GM19452 (cell line): ENCODE results near the gene C6orf120.

Experiments used
- ATAC-seq: cut with Tn5 transposase; IDR thresholded peaks from one replicate; pipeline ENCODE4 v1.9.1; 2021; ENCODE audit not compliant: unreplicated experiment

The C6orf120 gene

DNA sequence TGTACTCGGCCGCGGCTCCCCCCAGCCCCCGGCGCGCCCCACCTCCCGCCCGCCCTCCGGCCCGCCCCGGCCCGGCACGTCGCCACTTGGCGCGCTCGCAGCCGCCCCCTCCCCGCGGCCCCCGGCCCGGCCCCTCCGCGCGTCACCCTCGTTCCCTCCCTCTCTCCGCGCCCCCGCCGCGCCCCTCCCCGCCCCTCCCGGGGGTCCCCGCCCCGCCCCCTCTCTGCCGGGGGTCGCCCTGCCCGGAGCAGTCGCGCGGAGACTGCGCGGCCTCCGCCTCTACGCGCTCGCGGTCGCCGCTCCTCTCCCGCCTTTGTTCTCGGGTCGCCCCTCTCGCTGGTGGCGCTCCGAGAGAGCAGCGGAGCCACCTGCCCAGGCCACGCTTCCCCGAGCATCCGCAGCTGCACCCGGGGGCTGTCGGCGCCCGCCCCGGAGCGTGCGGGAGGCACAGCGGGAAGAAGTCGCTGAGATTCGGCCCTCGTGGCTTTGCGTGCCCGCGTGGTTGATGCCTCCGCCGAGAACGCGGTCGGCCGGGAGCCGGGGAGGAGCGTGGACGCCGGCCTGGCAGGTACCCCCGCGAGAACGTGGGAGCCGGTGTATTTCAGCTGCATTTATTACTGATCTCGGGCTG is 22.7 kb downstream of the C6orf120 start, which contains the start of gene PHF10:
PHF10 (minus strand) TSS at position 7 of the 631 bp plus-strand sequence. CDS start 569 bp downstream, outside the sequence.
- peak; percentile 34 for ATAC-seq

DNA sequence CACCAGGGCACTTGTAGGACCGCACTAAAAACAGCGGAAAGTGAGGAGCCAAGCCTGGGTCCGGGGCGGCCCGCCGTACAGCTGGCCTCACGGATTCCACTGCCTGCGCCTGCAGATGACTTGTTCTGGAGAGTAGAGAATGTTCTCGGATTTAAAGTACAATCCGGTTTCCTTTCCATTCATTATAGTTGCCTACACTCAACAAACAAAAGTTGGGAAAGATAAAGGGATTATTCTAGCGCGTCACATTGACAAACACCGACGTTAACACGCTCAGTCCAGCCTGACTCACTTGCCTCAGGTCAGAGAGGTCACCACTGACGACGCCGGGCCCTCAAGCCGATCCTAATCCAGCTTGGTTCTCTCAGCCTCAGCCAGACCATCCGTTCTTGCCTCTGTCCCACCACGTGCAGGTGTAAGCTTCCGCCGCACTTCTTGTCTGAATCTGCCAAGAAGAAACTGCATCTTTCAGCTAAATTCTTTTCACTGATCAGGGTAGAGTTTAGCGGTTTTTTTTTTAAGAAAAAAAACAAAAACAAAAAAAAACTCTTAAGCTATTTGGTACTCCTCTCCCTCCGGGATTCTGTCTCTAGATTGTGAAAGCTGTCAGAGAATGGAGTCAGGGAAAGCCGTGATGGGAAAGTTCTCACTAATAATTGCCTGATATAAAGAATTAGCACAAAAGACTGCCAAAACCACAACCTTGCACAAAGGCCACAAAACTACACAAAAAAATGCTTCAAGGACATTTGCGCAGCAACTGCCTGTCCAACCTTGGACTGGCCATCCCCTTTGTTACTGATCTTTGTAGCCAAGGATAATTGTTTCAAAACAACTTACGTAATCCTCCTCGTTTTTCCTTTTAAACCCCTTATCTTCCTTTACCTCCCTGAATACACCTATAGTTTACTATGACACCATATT is 23.5 kb downstream of the C6orf120 start:
- ATAC-seq = no peak

DNA sequence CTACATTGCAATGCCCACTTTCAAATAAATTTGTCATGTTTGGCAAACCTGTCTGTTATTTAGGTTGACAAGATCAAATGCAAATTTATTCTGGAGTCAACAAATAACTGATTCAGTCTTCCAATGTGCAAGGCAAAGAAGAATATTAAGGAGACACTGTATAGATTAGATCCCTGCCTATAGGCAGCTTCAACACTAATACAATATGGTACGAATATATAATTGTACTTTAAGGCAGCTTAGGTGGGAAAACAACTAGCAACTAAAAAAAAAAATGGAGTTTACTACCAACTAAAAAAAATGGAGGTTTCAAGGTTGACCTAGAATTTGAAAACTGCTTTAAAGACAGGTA is 24.1 kb downstream of the C6orf120 start:
- no peak for ATAC-seq

DNA sequence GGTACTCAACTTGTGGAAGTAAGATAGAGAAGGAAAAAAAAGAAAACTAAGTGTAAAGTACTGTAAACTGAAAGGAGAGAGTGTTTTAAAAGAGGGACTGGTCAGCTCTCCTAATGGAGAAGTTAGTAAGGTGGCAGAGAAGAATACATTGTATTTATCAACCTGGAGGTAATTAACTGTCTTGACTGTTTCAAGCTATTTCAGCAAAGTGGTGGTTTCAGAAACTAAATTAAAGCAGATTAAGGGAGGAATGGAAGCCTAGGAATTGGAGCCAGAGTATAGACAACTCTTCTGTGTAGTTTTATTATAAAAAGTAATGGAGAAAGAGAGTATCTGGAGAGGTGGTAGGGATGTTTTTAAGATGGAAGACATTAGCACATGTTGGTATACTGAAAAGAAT is 25.0 kb downstream of the C6orf120 start:
- ATAC-seq = no peak

DNA sequence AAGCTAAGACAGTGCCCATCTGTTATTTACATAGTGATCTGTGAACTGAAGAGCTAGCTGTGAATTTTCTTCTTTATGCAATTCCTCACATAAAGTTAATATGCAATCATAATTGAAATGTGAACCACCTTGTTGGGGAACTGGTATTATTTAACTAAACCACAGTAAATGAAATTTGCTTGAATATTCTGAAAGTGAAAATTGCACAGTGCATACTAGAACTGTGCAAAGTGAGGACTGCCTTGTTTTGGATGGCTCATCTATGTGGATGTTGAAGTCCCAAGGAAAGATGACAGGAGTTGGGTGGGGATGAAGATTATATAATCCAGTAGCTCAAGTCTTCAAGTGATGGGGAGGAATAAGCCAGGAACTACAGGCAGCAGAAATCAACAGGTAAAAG is 28.0 kb downstream of the C6orf120 start:
- ATAC-seq = no peak

DNA sequence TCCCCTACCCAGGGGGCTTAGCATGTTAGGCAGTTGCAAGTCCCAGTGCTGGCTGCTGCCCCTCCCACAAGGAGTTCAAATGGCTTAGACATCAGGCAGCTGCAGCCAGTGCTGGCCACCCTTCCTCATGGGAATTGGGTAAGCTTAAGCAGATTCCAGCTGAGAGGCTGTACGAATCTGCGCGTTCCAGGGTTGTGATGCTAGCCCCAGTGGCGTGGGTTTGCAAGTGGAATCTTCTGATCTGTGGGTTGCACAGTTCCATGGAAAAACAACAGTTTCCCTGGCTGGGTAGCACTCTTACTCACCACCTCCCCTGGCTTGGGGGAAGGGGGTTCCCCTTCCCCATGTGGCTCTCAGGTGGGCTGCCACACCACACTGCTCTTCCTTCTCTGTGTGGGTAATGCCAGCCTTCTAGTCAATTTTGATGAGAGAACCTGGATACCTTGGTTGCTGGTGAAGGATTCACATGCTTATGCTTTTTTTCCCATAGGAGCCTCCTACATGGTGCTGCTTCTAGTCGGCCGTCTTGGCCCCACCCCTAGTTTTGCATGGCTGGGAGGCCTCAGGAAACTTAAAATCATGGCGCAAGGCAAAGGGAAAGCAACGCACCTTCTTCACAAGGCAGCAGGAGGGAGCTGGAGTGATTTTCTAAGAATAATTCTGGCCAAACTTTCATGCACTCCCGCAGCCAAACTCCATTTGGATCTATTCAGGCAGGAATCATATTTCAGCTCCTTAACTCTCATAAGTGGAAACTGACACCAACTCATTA is 36.5 kb downstream of the C6orf120 start:
- ATAC-seq = no peak

DNA sequence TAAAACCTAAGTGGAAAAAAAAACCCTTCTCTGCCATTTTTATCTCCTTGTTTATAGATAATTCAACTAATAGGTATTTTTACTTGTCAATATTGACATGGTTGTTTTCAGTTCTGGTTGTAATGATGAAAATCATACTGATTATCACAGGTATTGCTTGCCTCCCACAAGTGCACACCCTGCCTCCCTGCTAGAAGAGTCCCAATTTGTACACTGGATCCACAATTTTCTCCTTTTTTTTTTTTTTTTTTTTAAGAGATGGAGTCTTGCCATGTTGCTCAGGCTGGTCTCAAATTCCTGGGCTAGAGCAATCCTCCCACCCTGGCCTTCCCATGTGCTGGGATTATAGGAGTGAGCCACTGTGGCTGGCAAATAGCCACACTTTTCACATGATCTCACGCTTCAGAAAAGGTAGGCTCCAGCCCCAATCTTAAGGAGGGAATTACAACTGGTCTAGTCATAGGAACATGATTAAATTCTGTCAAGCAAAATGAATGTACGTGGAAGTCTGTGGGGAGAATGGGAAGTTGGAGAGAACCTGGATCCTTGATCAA is 37.1 kb downstream of the C6orf120 start:
- no peak for ATAC-seq

DNA sequence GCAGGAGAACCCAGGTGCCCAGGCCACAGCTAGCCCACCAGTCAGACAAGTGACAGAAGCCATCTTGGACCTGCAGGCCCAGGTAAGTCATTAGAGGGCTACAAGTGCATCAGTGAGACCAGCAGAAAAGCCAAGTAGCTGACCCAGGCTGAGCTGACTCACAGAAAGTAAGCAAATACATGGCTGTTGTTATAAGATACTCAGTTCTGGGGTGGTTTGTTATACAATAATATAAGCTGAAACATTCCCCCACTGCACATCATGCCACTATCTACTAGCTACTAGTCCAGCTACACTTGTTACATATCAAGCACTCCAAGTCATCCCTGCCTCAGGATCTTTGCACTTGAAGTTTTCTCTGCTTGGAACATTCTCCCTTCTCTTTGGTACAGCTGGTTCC is 39.4 kb downstream of the C6orf120 start:
- ATAC-seq = no peak

DNA sequence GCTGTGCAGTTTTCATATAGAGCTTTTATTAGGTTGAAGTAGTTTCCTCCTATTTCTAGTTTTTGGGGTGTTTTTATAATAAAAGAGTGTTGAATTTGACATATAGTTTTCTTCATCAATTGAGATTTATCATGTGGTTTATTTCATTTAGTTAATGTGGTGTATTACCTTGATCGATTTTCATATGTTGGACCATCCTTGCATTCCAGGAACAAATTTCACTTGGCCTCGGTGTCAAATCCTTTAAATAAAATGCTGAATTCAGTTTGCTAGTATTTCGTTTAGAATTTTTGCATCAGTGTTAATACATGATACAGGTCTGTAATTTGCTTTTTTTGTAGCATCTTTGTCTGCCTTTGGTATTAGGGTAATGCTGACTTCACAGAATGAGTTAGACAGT is 43.5 kb downstream of the C6orf120 start:
- no peak for ATAC-seq

DNA sequence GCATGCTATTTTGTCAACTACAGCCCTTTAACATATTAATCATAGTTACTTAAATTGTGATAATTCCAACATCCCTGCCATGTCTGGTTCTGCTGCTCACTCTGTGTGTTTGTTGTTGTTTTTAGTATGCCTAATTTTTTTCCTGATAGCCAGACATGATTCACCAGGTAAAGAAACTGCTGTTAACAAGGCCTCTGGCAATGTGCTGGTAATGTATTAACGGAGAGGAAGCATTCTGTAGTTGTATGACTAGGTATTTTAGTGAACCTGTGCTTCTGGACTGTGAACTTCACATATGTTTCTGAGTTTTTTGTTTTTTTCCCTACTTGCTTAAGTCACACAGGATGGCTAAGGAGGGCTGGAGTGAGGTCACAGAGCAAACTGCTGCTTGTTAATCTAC is 44.6 kb downstream of the C6orf120 start:
- no peak for ATAC-seq

DNA sequence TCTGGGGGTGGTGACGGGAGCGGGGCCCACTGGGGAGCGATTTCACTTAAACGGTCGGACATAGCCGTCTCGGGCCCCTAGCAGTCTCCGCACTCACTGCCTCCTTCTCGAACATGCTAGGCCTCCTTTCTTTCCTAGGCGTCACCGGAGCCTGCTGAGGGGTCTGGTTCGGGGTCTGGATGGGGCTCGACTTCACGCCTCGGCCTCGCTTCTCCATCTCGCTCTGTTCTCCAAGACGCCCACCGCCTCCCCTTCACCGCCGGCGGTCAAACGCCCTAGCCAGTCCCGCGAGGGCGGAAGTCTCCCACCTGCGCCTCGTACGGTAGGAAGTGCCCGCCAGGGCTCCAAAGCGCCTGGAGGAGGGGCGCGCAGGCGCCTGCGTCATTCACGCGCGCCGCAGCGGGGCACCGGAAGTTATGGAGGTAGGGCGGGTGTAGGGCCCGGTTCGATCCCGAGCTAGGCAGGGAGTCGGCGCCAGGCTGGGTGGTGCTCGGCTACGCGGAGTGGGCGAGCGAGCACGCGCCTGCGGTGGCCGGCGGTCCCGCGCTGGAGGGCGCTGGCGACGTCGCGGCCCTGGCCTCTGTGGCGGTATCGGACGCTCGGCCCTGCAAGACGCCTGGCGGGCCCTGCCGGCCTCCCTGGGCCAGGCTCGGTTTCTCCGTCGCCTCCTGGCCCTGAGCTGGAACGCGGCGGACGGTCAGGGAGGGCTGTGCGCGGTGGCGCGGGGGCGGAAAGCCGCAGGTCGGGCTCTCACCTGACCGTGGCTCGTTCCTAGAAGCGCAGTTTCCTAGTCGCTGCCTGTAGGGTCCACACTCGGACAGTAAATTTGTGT is 49.5 kb downstream of the C6orf120 start, which contains the start of the genes DYNLT2 and ERMARD:
DYNLT2 (minus strand) TSS at position 331 of the 832 bp plus-strand sequence; CDS start at position 217, 114 bp downstream.
ERMARD (plus strand) TSS at position 381 of the 832 bp plus-strand sequence; CDS start at position 417, 36 bp downstream.
- peak; percentile 94 for ATAC-seq

DNA sequence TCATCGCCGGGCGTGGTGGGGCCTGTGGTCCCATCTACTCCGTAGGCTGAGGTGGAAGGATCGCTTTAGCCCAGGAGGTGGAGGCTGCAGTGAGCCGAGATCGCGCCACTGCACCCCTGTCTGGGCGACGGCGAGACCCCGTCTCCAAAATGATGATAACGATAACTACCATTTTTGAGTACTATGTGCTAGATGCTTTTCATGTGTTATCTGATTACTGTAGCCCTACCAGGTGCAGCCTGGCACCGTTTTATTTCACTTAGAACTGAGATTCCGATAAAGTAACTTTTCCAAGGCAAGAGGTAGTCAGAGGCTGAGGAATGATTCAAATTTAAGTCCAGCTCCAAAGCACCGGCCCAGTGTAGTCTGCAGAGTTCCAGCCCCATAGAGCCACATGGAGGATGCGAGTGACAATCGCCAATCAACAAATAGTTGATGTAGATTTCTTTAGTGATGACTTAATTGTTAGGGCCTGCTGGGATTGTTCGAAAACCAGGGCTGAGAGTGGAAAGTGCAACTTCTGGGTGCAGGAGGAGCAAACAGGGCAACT is 50.2 kb downstream of the C6orf120 start:
- ATAC-seq = no peak
